GM21367 (cell line): ENCODE results near the gene MIS18A.
"Not testable (repeated sequence)": the region's sequence is repeated elsewhere in the genome, so short reads cannot be mapped to it uniquely, and the experiment has no call there.

Experiments used
- ATAC-seq: cut with Tn5 transposase; IDR thresholded peaks from one replicate; pipeline ENCODE4 v1.9.1; 2021; ENCODE audit not compliant: unreplicated experiment

The MIS18A gene

DNA sequence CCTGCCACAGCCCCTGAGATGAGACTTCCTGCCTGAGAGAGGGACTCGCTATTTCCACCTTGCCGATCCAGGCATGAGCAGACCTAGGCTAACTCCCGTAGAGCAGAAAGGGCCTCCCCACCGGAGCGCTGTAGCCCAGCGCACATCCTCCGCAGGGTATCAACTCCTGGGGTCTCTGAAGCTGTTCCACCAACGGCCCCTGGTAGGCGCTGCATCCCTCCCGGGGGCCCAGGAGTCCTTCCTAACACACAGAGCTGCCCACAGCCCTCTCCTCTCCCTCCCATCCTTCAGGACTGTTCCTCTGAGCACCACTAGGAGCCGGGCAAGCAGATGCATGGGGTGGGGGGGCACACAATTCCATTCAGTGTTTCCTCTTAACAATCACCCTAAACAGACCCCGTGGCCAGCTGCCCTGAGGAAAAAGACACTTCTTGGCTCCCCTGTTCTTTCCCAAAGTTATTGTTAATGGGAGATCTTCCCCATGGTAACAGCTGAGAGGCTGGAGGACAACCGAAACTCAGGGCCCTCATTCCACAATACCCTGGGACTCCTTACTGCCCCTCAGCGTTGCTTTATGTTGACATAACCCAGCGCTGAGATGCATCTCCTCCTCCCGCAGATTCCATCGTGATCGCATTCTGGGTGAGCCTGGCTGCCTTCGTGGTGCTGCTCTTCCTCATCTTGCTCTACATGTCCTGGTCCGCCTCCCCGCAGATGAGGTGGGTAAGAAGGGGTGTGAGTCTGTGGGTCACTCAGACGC, 27.4 kb upstream of the MIS18A start:
- ATAC-seq: no peak

GRCh38 chr21:32304998-32305397, 26.1 kb upstream of the MIS18A start:
- no peak for ATAC-seq

DNA sequence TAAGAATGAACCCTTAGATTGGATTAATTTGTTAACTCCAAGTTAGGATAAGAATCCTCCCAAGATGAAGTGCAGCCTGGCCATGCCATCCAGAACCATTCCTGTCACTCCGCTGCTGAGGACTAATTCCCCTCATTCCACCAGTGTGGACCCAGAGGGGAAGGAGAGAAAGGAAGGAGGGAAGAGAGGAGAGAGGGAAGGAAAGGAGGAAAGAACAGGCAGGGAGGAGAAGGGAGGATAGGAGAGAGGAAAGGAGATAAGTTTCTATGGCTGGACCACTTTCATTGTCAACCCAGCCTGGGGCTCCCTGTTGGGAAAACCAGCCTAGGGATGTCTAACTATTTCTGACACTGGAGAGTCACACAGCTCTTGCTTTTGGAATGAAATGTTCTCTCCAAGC, 24.5 kb upstream of the MIS18A start:
- no peak for ATAC-seq

- ATAC-seq: no peak
Measured at GRCh38 chr21:32302560-32302959, 23.7 kb upstream of the MIS18A start.

DNA sequence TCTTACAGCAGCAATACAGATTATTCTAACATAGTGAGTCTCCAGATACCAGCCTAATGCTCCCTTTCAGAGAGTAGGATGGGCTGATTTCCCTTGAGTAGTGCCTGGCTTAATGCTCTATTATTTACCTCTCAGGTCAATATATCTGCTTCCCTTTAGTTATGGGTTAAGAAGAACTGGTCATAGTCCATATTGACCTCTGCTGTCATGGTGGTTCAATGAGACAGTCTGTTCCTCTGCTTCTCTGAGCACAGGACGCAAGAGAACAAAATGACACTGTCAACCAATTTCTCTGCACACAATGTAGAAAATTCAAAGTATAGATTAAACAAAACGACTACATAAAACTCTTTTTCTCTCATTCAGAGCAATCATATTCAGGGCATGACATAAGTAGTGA, 22.7 kb upstream of the MIS18A start:
- no peak for ATAC-seq

- no peak for ATAC-seq
Measured at GRCh38 chr21:32300117-32300681, 21.4 kb upstream of the MIS18A start.

- ATAC-seq: no peak
Measured at GRCh38 chr21:32299695-32300094, 20.8 kb upstream of the MIS18A start.

GRCh38 chr21:32298658-32299081, 19.8 kb upstream of the MIS18A start, which contains the start of gene MRAP:
TSS of gene MRAP (plus strand) at chr21:32298855. CDS start at chr21:32298972, 117 bp downstream.
- ATAC-seq: no peak

DNA sequence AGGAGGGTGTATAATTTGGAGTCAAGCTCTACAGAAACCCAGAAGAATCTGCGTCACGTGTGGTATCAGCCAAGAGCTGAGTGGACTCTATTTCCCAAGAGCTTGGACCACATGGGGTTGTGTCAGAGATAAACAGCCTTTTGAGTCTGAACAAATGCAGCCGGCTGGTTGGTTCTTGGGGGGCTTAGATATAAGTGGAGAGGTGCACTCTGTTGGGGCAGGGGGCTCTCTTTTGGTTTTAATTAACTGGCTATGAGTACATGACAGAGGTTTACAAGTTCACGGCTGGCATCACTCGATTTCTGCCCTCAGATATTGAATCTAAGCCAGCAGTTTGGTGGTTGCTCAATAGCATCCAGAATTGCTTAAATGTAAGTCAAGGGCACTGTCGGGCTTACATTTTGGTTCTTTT, 19.3 kb upstream of the MIS18A start:
- no peak for ATAC-seq

- ATAC-seq: no peak
Measured at GRCh38 chr21:32297449-32297848, 18.6 kb upstream of the MIS18A start.

DNA sequence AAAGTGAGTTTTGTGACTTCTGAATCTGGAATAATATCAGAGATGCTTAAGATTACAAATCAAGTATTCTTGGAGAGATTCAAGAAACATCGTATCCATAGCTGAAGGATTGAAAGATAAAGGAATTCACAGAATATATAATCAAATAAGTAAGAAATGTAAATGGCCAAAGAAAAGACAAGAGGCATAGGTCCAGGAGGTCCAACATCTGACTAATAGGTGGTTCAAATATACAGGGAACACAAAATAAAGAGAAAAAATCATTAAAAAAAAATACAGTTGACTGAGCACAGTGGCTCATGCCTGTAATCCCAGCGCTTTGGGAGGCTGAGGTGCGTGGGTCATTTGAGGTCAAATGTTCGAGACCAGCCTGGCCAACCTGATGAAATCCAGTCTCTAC, 6.6 kb upstream of the MIS18A start:
- no peak for ATAC-seq

GRCh38 chr21:32282992-32283391, 4.1 kb upstream of the MIS18A start:
- no peak for ATAC-seq

- no peak for ATAC-seq
Measured at GRCh38 chr21:32281531-32281930, 2.7 kb upstream of the MIS18A start.

GRCh38 chr21:32279377-32279680, 480 bp upstream of the MIS18A start:
- peak; percentile 23 for ATAC-seq

DNA sequence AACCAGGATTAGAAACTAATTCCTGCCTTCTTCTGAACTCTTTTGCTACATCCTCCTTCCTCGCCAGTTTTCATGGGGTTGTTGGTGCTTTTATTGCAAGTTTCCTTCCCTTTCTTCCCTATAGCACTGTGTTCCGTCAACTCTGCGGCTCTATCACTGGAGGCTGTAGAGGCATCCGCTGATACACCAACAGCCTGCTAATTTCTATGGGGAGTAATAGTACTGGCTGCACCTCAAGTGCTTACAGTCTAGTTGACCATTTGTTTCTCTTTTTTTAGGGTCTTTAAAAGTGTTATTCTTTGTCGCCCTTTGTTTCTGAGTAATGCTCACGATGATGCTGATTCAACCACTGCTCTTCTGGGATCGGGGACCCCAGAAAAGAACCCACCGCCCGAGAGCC, 746 bp downstream of the MIS18A start:
- peak; percentile 23 for ATAC-seq

- no peak for ATAC-seq
Measured at GRCh38 chr21:32276671-32277070, 2.2 kb downstream of the MIS18A start.

GRCh38 chr21:32270748-32271147, 8.1 kb downstream of the MIS18A start:
- ATAC-seq: no peak

- ATAC-seq: not testable (repeated sequence)
Measured at GRCh38 chr21:32265321-32265720, 13.5 kb downstream of the MIS18A start.

DNA sequence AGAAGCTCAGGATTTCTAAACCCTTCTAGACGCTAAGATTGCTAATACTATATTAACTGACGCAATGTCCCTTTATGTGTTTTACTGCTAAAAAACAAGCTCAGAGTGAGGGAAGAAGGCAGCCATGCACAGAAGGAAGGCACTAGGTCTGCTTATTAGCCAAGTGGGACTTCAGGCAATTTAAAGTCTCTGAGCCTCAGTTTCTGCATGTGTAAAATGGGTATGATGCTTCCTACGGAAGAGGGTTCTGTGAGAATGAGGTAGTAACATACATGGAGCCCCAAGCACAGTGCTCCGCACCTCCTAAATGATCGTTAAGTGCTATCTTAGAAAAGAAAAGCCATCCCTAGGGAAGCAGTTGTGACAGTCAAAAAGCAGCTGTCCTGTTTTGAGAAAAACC, 16.9 kb downstream of the MIS18A start:
- ATAC-seq: no peak

DNA sequence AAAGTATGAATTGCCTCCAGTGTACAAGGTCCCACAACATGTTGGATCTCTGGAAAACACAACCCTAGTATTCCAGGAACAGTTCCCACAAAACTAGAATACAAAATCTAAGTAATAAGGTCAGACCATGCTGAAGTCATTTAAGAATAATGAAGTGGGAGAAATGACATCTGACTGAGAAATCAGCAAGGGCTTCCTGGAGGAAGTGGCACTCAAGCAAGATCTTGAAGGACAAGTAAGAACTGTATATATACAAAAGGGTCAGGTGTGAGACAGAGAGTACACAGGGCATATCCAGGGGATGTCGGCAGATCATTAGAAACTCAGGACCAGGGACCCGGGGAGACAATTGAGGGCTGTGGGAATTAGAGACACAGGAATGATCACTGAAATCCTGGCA, 18.7 kb downstream of the MIS18A start:
- no peak for ATAC-seq

- ATAC-seq: not testable (repeated sequence)
Measured at GRCh38 chr21:32258786-32259048, 20.1 kb downstream of the MIS18A start.

DNA sequence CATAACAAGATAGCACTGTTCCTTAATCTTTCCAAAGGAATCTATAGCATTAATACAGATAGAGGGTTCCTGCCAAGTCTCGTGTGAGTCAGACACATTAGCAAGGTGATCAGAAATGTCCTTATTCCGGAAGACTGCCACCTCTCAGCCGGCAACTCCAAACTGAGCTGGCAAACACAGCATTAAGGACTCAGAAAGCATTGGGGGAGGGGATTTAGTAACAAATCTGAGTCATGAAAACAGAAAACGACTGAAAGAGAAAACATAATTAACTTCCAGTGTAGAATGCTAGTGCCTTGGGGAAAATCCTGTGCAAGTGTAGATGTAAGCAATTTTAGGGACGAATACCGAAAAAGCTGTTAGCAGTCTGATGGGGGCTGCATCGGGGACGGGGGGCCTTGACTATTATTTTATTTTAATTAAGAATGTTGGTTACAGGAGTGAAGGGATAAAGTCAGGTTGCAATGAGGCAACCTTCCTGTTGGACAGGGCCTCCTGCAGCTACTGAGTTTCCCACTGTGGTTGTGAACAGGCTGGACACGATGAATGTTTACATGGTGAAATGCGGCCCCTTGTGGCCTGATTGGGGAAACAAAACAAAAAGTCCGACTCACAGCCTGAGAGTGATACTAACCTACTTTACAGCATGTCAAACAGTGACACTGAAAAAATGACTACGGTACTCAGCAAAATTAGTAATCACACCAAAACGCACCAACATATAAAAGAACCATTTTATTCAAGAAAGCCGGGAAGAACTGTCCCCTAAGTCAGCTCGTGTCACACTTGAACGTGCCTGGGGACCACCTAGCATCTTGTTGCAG, 20.7 kb downstream of the MIS18A start:
- ATAC-seq: peak; percentile 81
